Measurements from ENCODE around the gene SUMF1. TPM values are rescaled to one million over a fixed set of nuclear protein-coding genes. Genes with fewer than 3 reads are reported as not detected.
A peak's percentile ranks its signal among the peaks of the same experiment; 100 is the strongest.

SUMF1 gene
- total and polyA plus RNA-seq, 2 of the 13 experiments (the other 11 are each of a cell fraction or from before 2014, with no cell fraction given), result 18.5 to 28.9 TPM

- TF ChIP-seq REST (IDR thresholded peaks at IDR 0.05; ENCODE audit: borderline replicate concordance in 1 of 2, low read depth in 1 of 2, low read length in 2 of 2), result peak in 1 of 2 experiments; percentile 85; a peak in 2 of 4 replicates
- TF ChIP-seq ZC3H4 (CRISPR knock-in tag; IDR thresholded peaks at IDR 0.05; ENCODE audit: borderline replicate concordance), result 0 out of 2 replicates have a peak, but pooled peaks have one; percentile 30
- no peak for TF ChIP-seq PITX1 (CRISPR knock-in tag; IDR thresholded peaks at IDR 0.05)
- TF ChIP-seq ZNF598 (CRISPR knock-in tag; IDR thresholded peaks at IDR 0.05; ENCODE audit: borderline replicate concordance), result no peak
- peak; percentile 49; the same call in 1 of the 2 replicates for TF ChIP-seq ZNF367 (CRISPR knock-in tag; IDR thresholded peaks at IDR 0.05; ENCODE audit: borderline replicate concordance)
- peak; percentile 72; the same call in 1 of the 2 replicates for TF ChIP-seq HOXA9 (CRISPR knock-in tag; IDR thresholded peaks at IDR 0.05; ENCODE audit: borderline replicate concordance)
- peak; percentile 52; the same call in 1 of the 2 replicates for TF ChIP-seq KDM5B (CRISPR knock-in tag; IDR thresholded peaks at IDR 0.05; ENCODE audit: borderline replicate concordance)
- no peak for TF ChIP-seq ZSCAN5A (CRISPR knock-in tag; IDR thresholded peaks at IDR 0.05; ENCODE audit: borderline replicate concordance)
- peak; percentile 45 for TF ChIP-seq KAT8 (CRISPR knock-in tag; IDR thresholded peaks at IDR 0.05)
- peak; percentile 96 for TF ChIP-seq TAF1 (CRISPR knock-in tag; IDR thresholded peaks at IDR 0.05)
- TF ChIP-seq HMGXB4 (CRISPR knock-in tag; IDR thresholded peaks at IDR 0.05; ENCODE audit: borderline replicate concordance in 1 of 2, low read depth in 1 of 2), result peak; percentile 43 to 69; a peak in 3 of 4 replicates
- no peak for TF ChIP-seq ZNF496 (CRISPR knock-in tag; IDR thresholded peaks at IDR 0.05; ENCODE audit: insufficient replicate concordance)
- TF ChIP-seq ZNF609 (CRISPR knock-in tag; IDR thresholded peaks at IDR 0.05; ENCODE audit: borderline replicate concordance), result peak; percentile 54; the same call in 1 of the 2 replicates
- 0 out of 2 replicates have a peak, but pooled peaks have one; percentile 47 for TF ChIP-seq PHF20 (CRISPR knock-in tag; IDR thresholded peaks at IDR 0.05)
Observed at GRCh38 chr3:4493014-4493940, 26.2 kb upstream of the SUMF1 start, which contains the start of gene ITPR1 (continued).
